Astrocyte (in vitro differentiated cells and primary cell): ENCODE data around the gene MYT1.
A peak's percentile ranks its signal among the peaks of the same experiment; 100 is the strongest.

Experiments
- CTCF ChIP-seq: IDR thresholded peaks from 2 replicates; pipeline ENCODE4 v1.5.1; 2011; ENCODE audit warnings: low read depth, mild to moderate bottlenecking, inconsistent platforms, low read length, moderate library complexity; ENCODE audit not compliant: insufficient read depth
- EZH2 ChIP-seq: IDR thresholded peaks from 2 replicates; pipeline ENCODE4 v1.6.1; 2012; ENCODE audit warnings: mild to moderate bottlenecking, low read length, inconsistent platforms; ENCODE audit not compliant: insufficient read depth

GRCh38 chr20:64131406-64131805 is 32.8 kb upstream of the MYT1 start:
- peak; percentile 5 for TF ChIP-seq CTCF
- TF ChIP-seq EZH2: no peak
